ENCODE results near the gene VSTM1.

The VSTM1 gene

GRCh38 chr19:54024660-54025059, 39.0 kb downstream of the VSTM1 start:
- TF ChIP-seq CTCF (IDR thresholded peaks at IDR 0.05; ENCODE audit: control insufficient read depth, extremely low read depth, insufficient read depth) = no peak
- H3K4me3 ChIP-seq (ENCODE audit: low read depth, low read length) = no peak overlapping the region
- no peak for DNase-seq (ENCODE audit: low read depth)

GRCh38 chr19:54023191-54023590, 40.5 kb downstream of the VSTM1 start:
- DNase-seq (ENCODE audit: low read depth) = no peak
- no peak overlapping the region for H3K4me3 ChIP-seq (ENCODE audit: low read depth, low read length)
- TF ChIP-seq CTCF (IDR thresholded peaks at IDR 0.05; ENCODE audit: control insufficient read depth, extremely low read depth, insufficient read depth) = no peak

- no peak for TF ChIP-seq CTCF (IDR thresholded peaks at IDR 0.05; ENCODE audit: control insufficient read depth, extremely low read depth, insufficient read depth)
- DNase-seq (ENCODE audit: low read depth) = no peak
- no peak overlapping the region for H3K4me3 ChIP-seq (ENCODE audit: low read depth, low read length)
These were observed 41.8 kb downstream of the VSTM1 start for GRCh38 chr19:54021932-54022331.

- no peak overlapping the region for H3K4me3 ChIP-seq (ENCODE audit: low read depth, low read length)
- no peak for DNase-seq (ENCODE audit: low read depth)
- TF ChIP-seq CTCF (IDR thresholded peaks at IDR 0.05; ENCODE audit: control insufficient read depth, extremely low read depth, insufficient read depth) = no peak
These were observed 42.3 kb downstream of the VSTM1 start for GRCh38 chr19:54021363-54021762.

GRCh38 chr19:54017261-54017660, 46.4 kb downstream of the VSTM1 start:
- no peak overlapping the region for H3K4me3 ChIP-seq (ENCODE audit: low read depth, low read length)
- no peak for TF ChIP-seq CTCF (IDR thresholded peaks at IDR 0.05; ENCODE audit: control insufficient read depth, extremely low read depth, insufficient read depth)
- no peak for DNase-seq (ENCODE audit: low read depth)

- DNase-seq (ENCODE audit: low read depth) = no peak
- H3K4me3 ChIP-seq (ENCODE audit: low read depth, low read length) = no peak overlapping the region
- no peak for TF ChIP-seq CTCF (IDR thresholded peaks at IDR 0.05; ENCODE audit: control insufficient read depth, extremely low read depth, insufficient read depth)
These were observed 48.7 kb downstream of the VSTM1 start for GRCh38 chr19:54014920-54015560.

GRCh38 chr19:54013866-54014265, 49.8 kb downstream of the VSTM1 start:
- DNase-seq (ENCODE audit: low read depth) = no peak
- no peak overlapping the region for H3K4me3 ChIP-seq (ENCODE audit: low read depth, low read length)
- no peak for TF ChIP-seq CTCF (IDR thresholded peaks at IDR 0.05; ENCODE audit: control insufficient read depth, extremely low read depth, insufficient read depth)
